GM21786 (cell line): ENCODE data around the gene C19orf38.

Experiments used
- ATAC-seq: cut with Tn5 transposase; IDR thresholded peaks from one replicate; pipeline ENCODE4 v1.9.1; 2021; ENCODE audit not compliant: unreplicated experiment

C19orf38 gene, protein sequence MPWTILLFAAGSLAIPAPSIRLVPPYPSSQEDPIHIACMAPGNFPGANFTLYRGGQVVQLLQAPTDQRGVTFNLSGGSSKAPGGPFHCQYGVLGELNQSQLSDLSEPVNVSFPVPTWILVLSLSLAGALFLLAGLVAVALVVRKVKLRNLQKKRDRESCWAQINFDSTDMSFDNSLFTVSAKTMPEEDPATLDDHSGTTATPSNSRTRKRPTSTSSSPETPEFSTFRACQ

DNA sequence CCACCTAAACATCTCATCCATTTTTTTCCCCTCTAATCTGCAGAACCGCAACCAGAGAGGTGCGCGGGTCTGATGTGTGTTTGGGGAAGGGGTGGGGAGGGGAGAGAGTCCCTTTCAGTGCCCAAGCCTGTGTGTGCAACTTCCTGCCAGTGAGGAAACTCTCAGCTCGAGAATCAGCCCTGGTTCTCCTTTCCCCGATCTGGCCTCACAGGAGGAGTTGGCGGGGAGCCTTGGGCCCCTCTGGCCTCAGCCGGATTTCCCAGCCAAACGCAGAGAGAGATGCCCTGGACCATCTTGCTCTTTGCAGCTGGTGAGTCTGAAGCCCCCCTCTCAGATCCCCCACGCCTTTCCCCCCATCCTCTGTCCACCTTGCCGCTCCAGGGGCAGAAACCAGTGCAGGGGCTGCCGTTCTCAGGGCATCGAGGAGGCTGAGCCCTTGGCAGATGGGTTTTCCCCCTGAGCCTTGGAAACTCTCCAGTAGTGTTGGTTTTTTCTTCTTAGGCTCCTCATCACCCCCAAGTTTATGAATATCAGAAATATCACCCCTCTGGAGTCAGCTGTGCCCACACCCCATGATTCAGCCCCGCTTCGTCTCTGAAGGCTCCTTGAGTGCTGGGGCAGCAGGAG, at the start of gene C19orf38:
TSS of gene C19orf38 (plus strand) at position 186 of the 627 bp plus-strand sequence. CDS start at position 280, 94 bp downstream.
- ATAC-seq: no peak

DNA sequence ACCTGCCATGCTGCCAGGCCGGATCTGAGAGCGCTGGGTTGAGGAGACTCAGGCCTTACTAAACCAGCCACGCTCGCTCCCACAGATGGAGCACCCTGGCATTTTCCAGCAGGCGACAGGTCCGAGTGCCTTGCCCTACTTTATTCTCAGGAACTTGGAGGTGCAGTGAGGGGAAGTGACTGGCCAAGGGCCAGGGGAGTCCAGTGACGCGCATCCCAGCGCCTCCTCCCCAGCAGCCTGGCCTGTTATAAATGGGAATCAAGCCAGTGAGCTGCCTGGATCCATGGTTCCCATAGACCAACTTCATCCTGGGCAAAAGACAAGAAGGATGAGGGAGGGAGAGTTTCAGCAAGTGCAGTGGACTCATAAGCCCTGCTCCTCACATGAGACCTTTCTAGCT, 47.7 kb upstream of the C19orf38 start:
- ATAC-seq: no peak

DNA sequence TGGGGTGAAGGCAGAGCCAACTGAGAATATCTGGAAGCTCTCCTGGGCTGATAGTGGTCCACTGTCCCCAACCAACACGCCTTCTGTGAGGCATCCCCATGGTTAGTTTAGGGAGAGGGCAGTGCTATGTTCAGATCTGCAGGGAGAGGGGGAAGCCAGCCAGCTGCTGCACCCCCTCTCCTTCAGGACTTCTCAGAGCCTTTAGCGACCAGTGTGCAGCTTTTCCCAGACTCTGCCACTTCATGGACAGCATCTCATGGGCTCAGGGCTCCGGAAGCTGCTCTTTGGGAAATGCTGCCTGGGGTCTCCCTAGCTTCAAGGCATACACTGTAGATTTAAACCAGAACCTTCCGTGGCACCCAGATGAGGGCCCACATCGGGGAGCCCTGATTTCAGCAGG, 45.7 kb upstream of the C19orf38 start:
- ATAC-seq: no peak

DNA sequence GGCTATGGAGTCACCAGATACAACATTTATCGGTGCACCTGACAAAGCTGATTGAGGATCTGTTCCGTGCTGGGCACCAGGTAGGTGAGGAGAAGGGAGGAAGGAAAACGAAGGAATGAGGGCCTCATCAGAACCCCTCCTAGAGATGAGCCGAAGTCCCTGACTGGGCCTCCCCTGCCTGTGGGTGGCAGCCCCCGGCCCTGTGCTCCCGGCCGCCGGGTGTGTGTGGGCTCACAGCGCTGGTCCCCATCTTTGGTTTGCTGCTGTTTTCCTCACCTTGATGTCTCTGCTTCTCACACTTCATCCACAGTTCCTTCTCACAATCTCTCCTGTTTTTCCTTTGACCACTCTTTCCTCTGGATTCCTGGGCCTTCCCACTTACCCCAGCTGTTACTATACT, 45.0 kb upstream of the C19orf38 start:
- no peak for ATAC-seq

DNA sequence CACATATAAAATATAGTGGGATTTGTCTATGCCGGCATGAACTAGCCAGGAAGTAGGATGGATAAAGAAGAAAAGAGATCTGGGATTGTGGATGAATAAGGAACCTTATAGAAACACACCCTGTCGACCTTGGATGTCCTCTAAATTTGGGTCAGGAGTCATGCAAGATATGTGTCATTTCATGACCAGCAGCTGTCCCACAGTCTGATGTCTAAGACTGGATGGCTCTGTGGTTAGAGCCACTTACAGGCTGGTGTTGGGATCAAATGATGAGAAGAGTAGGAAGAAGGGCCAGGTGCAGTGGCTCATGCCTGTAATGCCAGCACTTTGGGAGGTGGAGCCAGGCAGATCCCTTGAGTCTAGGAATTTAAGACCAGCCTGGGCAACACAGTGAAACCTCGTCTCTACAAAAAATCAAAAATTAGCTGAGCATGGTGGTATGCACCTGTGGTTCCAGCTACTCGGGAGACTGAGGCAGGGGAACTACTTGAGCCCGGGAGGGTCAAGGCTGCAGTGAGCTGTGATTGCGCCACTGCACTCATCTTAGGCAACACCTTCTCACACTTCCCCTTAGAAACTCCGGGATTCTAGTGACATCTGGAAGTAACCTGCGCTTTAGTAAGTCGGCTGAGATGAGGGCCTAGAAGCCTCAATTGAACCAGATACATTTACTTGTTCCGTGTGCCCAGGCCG, 43.0 kb upstream of the C19orf38 start:
- no peak for ATAC-seq

DNA sequence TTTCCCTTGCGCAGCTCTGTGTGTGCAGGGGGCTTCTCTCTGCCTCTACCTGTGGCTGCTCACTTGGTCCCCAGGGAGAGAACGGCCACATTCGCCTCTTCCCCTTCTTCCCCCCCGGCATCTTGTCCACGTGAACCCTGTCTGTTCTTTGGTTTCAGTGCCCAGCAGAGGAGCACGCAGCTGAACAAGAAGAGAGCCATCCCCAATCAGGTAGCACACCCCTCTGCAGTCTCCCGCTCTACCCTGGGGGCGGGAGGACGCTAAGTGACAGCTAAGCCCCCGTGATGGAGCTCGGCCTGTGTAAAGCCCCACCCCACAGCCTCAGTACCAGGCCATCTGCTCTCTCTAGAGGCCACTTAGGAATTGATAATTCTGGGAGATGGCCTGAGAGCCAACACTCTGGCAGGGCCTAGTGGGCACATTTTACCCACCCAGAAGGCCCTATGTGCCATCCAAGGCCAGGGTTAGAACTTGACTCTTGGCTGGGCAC, 42.4 kb upstream of the C19orf38 start:
- no peak for ATAC-seq

DNA sequence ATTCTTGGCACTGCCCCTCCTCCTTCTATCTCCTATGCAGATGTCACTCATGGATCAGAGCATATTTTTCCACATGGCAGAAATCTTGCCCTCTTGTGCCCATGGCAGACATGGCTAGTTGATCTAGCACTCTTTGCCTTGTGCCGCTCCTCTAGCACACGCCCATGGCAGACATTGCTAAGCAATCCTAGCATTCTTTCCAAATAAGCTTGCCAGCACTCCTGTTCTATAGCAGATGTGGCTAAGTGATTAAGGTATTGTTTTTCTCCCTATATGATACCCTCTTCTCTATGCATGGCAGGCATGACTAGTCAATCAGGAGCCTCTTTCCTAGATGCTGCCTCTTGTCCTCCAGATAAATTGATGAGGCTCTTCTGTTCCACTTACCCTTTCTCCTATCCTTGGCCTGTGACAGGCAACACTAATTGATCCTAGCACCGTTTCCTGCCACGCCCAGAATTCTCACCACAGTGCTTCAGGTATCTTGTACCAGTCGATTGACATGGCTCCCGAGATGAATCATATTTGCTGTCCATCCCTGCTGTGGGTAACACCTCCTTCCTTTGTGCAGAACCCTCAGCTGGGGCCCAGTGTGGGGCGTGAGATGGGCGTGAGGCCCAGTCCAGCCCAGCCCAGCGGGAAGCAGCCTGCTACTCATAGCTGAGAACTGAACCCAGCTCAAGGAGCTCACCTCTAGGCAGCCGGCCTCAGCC, 39.1 kb upstream of the C19orf38 start:
- no peak for ATAC-seq

DNA sequence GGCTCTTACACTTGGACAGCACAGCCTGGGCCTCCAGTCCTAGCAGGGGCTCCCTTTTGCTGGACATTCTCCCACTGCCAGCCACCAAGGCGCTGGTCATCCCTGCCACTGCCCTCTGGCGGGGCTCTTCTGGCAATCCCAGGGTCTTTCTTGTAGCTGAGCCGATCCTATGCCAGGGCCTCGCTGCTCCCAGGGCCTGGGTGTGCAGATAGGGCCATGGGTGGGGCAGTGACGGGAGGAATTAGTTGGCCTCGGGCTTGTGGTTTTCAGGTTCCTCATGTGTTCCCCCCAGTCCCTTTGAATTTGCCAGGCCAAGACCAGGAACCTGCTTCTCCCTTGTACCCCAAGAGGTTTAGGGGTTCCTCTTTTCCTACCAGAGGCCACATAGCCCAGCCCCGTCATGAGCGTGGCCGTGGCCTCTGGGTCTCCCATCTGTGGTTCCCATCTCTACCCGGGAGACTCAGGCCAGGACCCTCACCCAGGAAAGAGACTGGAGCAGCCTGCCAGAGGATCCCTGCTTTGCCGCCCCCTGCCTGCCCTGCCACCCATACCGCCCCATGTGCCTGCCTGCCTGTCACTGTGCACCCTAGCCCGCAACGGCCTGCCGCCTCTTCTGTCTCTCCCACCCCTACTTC, 38.4 kb upstream of the C19orf38 start:
- ATAC-seq: no peak

DNA sequence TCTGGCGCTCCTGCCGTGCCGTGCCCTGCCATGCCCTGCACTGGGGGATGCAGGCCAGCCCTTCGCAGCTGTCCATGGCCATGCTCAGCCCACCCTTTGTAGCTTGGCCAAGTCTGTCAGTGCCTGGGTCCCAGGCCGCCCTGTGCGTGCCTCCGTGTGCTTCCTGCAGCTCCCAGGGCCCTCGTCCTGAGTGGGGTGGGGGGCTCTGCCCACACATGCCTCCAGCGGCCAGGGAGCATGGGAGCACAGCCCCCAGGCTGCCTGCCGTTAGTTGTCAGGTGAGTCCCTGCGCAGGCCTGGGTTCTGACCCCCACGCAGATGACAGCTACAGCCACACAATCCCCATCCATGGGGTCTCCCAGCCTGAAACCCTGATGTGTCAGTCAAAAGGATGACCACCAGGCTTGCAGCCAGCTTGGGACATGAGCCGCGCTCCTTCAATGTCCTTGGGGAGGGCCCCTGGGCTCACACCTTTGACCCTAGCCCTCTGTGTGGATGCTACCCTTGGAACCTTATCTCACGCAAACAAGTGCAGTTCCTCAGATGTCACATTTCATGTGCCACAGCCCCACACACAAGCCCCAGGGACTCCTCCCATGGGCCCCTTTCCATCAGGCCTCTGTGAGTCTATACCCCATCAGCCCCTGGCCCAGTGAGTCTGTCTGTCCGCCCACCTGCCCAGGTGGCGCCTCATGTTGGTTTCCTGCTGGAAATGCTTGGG, 36.7 kb upstream of the C19orf38 start:
- ATAC-seq: no peak

DNA sequence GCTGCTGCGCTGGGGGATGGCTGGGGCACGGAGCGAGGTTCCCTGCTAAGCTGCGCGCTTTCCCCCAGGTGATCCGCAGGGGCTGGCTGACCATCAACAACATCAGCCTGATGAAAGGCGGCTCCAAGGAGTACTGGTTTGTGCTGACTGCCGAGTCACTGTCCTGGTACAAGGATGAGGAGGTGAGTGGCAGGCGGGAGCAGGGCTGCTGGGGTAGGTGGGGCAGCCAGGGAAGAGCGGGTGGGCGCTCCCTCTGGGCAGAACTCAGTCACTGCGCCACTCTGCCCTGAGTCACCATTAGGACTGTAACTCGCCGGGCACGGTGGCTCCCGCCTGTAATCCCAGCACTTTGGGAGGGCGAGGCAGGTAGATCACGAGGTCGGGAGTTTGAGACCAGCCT, 36.0 kb upstream of the C19orf38 start:
- ATAC-seq: no peak

DNA sequence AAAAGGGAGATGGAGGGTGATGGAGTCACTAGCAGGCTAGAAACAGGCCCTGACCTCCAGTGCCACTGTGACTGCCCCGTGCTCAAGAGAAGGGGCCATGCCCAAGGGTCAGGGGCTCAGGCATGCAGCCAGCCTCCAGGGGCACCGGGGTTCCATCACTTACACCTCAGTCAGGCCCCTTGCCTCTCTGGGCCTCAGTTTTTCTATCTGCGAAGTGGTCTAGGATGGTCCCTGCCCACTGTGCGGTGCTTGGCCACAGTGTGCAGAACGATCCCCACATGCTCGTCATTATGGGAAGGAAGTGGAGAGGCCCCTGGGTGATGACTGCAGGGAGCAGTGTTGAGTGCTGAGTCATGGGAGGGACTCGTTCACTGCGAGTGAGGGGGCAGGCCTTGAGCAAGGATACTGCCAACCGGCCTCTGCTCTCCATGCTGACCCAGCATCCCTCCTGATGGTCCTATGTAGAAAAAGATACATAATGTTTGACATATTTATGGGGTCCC, 35.3 kb upstream of the C19orf38 start:
- ATAC-seq: no peak

DNA sequence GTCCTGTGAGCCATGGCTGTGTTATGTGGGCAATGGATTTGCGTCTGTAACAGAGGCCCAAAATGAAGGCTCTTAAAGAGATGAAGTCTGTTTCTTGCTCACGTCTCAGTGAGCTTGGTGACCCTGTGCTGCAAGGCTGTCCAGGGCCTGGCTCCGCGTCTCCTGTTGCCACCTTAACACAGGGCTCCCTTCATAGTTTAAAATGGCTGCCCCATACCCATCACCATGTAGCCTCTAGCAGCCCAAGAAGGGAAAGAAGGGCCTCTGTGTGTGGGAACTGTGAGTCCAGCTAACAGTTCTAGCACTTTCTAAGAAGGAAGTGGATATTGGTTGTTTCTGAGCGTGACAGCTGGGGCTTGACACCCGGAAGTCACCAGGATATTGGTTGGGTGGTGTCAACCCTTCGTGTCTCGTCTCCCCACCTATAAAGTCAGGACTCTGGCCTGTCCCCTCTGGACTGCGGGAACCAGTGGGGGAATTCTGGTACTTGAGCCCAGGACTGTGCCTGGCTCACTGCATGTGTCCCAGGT, 33.1 kb upstream of the C19orf38 start:
- no peak for ATAC-seq

DNA sequence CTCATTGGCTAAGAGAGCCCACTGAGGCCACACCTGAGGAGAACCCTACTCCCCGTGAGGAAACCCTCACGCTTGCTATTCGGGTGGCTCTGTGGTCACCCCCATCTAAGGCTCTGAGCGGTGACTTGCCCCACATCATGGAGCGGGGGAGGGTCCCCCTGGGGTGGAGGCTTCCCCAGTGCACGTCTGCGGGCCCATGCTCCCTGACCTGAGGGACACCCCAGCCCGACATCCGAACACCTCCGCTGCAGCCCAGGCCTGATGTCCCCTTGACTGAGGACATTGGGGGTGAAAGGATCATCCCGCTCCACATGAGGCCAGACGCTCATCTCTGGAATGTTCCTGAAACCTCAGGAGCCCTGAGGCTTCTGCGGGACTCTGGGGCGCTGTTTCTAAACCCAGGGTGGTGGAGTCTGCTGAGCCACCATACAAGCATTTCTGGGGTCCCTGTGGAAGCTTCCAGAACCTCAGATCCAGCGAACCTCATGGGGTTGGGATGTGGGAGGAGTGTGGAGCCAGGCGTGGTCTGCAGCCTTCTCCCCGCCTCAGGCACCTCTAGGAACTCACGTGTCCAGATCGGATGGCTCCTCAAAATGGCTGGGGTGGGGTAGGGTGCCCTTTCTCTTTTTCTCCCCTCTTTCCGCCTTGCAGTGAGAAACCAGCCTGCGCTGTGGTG, 32.1 kb upstream of the C19orf38 start:
- ATAC-seq: no peak

DNA sequence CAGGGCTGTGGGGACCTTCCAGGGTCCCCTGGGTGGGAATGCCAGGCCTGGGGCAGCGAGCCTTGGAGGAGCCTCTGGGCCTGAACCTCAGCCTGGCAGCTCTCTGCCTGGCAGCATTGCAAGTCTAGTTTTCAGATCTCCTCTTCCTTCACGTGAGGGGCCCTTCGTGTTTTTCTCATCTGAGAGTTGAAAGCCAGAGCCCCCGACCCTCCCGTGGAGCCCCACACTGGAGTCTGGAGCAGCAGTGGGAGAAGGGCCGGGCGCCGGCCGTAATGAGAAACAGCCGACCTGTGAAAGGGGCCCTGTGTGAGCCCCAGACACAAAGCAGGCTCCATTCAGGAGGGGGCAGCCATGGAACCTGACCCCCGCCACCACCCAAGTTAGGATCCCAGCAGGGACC, 31.5 kb upstream of the C19orf38 start:
- ATAC-seq: no peak

DNA sequence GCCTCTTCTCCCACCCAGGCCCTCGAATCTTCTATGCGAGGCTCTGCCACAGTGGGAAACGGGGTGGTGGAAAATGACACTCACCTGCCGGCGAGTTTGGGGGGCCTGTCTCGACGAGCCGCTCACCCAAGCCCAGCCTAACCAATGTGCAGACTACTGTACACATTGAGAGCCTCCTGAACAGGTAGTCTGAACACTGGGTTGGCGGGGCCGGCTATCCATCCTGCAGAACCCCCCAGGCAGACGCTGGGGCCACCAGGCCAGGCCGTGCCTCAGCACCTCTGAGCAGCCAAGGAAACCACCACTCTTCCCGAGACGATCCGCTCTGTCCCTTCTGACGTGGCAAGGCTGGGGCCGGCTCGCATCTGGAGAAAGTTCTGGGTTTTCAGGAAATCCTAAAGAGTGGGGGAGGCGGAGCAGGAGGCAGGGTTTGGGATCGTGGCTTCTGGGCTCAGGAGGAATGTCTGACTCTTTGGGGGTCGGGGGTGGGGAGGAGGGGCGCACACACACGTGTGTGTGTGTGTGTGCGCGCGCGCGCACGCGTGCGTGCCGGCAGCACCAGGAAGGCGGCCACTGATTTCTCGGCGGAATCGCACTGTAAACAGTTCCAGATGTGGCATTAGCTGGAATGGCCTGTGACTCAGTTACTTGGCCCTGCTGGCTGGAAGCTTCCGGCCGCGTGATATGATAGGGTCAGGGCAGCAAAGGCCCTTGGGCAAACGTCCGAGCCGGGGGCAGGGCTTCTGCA, 30.8 kb upstream of the C19orf38 start:
- ATAC-seq: no peak

DNA sequence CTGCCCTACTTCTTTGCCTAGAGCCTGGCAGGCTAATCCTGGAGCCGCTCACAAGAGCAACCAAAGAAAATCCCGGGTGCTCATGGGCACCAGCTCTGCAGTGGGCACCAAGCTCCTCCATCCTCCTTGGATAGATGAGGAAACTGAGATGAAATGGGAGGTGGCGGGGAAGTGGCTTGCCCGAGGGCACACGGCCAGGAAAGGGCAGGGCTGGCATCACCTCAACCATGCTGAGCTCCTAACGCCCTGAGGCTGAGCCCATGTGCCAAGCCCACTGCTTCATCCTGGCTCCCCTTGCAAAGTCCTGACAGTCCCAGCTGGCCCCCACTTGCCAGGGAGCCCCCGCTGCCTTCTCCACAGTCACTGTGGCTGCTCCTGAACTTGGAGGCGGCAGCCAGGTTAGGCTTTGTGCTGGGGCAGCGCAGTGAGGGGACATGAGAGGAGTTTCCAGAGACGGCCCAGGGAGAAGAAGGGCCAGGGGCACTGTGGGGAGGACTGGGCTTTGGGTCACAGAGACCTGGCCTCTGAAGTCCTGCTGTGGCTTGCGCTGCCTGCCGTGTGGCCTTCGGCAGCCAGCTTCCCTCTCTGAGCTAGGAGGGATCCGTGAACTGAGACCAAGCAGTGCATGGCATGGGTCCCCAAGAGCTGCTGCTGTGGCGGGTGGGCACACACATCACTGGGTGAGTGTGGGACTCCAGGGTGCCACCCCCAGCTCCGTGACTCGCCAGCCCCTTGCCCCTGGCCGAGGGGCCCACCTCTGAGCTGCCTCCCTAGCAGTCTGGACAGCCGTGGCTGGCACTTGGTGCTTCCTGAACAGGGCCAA, 29.7 kb upstream of the C19orf38 start:
- no peak for ATAC-seq

DNA sequence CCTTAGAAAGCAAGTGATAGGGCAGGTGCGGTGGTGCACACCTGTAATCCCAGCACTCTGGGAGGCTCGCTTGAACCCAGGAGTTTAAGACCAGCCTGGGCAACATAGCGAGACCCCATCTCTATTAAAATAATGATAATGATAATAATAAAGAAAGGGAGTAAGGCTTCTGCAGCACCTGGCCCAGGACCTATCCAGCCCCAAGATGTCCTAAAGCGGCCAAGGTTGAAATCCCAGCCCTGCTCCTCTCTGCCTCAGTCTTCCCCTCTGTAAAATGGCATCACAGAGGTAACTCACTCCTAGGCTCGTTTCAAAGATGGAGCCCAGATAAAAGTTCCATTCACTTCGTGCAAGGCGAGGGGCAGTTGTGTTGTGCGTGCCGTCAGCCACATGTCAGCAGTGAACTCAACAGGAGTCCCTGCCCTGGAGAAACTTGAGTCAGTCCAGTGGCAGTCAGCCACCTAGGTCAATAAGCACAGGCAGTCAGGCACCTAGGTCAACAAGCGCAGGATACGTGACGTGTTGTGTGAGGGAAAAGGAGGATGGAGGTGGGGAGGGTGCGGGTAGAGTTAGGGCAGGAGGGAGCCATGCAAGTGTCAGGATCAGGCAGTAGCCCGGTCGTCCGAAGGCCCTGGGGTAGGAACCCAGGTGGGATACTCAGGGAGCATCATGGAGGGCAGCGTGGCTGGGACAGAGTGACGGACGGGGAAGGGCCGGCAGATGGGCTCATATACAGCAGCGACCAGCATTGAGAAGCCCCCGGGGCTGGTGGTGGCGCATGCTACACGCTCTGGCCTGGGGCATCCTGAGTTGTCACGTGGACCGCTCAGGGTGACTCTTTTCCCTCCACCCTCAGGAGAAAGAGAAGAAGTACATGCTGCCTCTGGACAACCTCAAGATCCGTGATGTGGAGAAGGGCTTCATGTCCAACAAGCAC, 28.8 kb upstream of the C19orf38 start:
- ATAC-seq: no peak
